CD4-positive, alpha-beta T cell treated with Interleukin-2 at 100 ng/mL for 4 hours (primary cell): ENCODE measurements around the gene M1AP.
A peak's percentile ranks its signal among the peaks of the same experiment; 100 is the strongest.
"Not testable (repeated sequence)": the region's sequence is repeated elsewhere in the genome, so short reads cannot be mapped to it uniquely, and the experiment has no call there.

ENCODE experiments used
- DNase-seq: peaks from one replicate; pipeline ENCODE4 v3.0.0-alpha.2; 2020; ENCODE audit warnings: low spot score

Gene M1AP

GRCh38 chr2:74564222-74564621, 83.9 kb downstream of the M1AP start:
- no peak for DNase-seq

- DNase-seq: no peak
Observed at GRCh38 chr2:74562126-74562775, 85.9 kb downstream of the M1AP start.

DNA sequence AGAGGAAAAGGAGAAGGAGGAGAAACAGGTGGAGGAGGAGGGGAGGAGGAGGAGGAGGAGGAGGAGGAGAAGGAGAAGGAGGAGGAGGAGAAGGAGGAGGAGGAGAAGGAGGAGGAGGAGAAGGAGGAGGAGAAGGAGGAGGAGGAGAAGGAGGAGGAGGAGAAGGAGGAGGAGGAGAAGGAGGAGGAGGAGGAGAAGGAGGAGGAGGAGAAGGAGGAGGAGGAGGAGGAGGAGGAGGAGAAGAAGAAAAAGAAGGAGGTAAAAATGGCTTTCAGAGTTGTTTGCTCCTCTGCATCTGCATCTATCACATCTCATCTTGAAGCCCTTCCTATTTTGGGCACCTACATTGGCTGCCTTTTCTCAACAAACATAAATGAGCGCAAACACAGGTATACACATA, 87.1 kb downstream of the M1AP start:
- DNase-seq: not testable (repeated sequence)

DNA sequence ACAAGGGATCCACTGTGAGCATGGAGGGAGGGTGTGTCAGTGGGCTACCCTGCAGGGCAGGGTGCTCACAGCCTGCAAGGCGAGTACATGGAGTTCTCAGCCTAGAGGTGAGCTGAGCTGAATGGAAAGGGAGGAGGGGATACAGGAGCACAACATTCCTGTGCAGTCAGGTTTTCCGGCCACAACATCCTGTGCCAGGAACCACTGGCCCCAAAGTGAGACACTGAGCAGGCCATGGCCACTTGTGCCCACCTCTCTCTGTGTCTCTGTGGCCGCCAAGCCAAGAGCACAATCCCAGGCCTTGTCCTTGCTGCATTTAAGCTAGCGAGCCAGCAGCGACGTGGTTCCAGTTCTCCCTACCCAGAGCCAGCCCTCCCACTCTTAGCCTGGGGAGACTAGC, 87.5 kb downstream of the M1AP start:
- no peak for DNase-seq

DNA sequence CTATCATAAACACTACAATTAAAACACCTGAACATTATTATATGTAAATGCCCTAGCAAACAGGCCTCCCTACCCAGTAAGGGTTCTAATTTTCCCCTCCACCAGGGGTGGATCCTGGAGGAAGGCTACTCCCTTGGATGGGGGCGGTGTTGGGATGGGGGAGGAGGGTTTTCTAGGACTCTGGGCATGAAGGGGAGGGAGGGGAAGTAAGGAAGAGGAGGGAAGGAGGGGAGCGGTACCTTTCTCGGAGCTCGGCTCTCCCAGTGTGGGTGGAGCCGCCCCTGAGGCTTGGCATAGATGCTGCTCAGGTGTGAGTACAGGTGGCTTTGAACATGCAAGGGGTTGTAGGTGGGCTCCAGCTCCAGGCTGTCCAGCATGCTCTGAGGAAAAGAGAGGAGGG, 88.2 kb downstream of the M1AP start:
- no peak for DNase-seq

DNA sequence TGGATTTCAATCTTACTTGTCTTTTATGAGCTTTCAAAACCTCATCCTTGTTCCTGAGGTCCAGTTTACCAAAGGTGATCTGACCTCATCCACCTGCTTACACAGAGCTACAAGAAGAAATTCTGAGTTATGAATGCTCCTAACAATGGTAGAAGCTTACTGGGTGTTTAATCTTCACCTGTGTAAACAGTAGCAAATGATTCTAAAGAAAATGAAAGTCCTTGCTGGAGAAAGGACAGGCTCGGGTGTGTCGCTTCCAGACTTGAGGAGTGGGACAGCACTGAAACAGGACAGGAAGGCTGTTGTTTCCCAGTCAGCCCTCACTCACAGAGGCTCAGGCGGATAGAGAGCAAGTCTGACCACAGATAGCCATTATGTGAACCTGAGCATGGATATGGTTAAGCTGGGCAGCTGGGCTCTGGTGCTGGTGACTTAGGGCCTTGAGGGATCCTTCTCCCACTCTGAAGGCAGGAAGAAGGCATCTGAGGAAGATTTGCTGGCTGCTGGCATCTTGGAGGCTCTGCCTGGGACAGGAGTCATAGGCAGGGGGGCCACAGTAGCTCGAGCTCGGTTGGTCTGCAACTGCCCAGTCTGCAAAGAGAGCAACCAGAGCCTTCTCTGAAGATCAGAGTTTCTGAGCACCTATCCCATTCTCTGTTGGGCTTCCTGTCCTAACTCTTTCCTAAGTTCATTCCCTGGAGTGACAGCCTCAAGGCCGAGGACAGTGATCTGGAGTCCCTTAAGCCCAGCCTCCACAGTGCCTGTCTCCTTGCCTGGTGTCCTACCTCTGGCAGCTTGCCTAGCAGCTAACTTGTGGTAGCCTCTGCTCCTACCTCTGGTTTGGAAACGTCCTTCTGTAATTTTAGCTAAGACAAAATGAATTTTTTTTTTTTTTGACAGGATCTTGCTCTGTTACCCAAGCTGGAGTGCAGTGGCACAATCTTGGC, 89.6 kb downstream of the M1AP start:
- DNase-seq: no peak

GRCh38 chr2:74556831-74557370, 91.2 kb downstream of the M1AP start:
- no peak for DNase-seq

- no peak for DNase-seq
Observed at GRCh38 chr2:74556159-74556558, 92.0 kb downstream of the M1AP start.

GRCh38 chr2:74555610-74556103, 92.5 kb downstream of the M1AP start:
- DNase-seq: no peak

DNA sequence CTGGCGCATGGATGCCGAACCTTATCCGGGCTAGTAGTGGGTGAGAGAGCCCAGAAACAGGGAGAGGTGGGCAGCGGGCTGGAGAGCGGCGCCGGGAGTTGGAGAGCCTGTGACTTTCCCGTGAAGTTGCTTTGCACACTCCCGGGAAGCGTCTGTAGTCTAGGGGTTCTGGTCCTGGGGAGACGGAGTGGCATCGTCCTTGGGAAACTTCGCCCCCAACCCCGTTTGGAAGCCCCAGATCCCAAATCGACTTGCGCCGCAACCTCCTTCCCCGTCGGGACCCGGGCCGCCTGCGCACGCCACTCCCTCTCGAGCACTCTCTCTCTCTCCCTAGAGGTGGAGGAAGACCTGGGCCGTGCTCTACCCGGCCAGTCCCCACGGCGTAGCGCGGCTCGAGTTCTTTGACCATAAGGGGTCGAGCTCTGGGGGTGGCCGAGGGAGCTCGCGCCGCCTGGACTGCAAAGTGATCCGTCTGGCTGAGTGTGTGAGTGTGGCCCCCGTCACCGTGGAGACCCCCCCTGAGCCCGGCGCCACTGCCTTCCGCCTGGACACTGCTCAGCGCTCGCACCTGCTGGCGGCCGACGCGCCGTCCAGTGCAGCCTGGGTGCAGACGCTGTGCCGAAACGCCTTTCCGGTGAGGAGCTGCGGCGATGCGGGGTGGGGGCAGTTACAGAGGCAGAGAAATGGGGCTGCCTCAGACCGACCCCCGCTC, 93.2 kb downstream of the M1AP start:
- DNase-seq: peak; percentile 34

DNA sequence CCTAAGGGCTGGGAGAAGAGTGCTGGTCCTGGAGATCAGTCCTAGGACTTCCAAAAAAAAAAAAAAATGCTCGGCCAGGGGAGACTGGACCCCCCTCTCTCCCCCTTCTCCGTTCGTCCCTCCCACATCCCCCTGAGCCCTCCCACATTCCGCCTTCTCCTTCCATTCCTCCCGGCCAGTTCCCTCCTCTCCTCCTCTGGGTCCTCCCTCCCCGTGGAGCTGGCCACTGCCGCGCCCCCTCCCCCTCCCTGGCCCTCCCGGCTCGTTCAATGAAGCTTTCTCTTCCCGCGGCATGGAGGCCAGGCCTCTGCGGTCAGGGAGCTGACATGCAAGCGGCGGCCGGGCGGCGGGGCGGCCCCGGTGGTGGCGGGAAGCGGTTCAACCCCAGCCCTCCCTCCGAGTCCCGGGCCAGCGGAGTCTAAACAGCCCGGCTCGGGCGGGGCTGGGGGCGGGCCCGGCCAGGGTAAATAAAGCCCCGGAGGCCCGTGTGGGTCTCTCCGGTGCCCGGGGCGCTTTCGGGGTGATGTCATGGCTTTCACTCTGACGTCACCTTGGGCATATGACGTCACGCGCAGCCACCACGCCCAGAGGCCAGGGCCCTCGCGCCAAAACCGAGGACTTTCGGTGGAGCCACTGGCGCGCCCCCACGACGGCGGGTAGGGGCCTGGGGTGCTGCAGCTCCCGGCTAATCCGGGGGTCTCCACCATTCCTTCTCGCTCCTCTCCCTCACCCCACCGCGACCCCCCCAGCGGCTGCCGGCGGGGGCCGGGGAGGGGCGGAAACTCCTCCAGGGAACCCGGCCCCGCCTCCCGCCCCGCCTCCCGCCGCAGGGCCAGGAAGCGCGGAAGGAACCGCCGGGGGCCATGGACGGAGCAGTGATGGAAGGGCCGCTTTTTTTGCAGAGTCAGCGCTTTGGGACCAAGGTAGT, 94.0 kb downstream of the M1AP start, which contains the start of the genes DOK1 and LOXL3:
Gene DOK1 (plus strand): TSS at position 829 of the 928 bp plus-strand sequence. CDS start 35 bp downstream, at position 864.
Gene LOXL3 (minus strand): TSS at position 51 of the 928 bp plus-strand sequence. CDS start 1,308 bp downstream, outside the sequence.
- peak; percentile 79 for DNase-seq

GRCh38 chr2:74552914-74553811, 95.0 kb downstream of the M1AP start:
- DNase-seq: no peak

GRCh38 chr2:74551942-74552913, 95.9 kb downstream of the M1AP start:
- no peak for DNase-seq

DNA sequence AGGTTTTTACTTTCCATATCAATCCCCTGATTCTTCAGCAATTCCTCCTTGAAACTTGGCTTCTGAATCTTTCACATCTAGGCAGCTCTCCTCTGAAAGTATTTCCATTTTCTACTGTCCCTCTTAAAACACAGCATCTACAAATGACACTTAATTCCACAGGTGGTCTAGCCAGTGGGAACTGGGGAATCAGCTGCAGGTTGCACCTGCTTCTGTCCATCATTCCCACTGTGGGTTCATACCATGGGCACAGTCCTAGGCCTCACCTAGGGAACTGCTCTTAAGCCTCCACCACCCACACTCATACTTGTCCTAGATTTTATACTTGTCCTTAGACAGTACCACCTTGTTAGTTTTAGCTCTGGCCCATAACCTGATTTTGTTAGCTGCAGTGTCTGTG, 96.6 kb downstream of the M1AP start:
- DNase-seq: no peak

DNA sequence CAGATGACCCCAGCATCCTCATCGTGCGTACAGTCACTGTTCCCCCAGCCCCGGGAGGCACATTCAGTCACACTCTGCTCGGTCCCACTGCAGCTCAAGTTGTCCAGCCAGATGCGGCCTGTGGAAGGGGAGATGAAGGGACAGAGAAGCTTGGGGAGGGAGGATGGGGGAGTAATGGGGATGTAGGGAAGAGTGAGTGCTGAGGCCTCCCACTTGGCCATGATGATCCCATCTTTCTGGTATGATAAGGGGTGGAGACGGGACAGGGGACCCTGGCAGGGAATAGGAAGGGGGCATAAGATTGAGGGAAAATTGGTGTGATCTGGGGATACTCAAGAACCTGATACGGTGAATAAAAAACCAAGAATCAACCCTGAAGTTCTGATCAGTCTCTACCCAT, 97.9 kb downstream of the M1AP start:
- no peak for DNase-seq

- no peak for DNase-seq
Observed at GRCh38 chr2:74548900-74549826, 99.0 kb downstream of the M1AP start.

- no peak for DNase-seq
Observed at GRCh38 chr2:74548285-74548899, 99.7 kb downstream of the M1AP start.
